ENCODE data around the gene HIVEP1.

DNA sequence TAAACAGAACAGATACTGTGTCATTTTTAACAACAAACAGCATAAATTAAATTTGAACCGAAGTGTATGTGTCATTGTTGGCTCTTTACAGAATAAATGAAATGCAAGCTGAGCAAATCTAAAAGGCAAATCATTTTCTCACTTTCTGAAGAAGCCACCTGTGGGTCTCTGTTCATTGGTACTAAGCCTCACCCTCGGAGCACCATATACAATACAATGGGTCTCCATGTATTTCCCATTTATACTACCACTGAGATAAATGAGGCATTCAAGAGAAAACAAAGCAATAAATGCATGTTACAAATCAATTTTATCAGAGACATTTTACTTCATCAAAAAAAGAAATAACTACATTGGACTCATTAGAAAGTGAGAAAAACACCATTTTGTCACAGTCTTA is 38.9 kb upstream of the HIVEP1 start:
- TF ChIP-seq, protein P1, sequence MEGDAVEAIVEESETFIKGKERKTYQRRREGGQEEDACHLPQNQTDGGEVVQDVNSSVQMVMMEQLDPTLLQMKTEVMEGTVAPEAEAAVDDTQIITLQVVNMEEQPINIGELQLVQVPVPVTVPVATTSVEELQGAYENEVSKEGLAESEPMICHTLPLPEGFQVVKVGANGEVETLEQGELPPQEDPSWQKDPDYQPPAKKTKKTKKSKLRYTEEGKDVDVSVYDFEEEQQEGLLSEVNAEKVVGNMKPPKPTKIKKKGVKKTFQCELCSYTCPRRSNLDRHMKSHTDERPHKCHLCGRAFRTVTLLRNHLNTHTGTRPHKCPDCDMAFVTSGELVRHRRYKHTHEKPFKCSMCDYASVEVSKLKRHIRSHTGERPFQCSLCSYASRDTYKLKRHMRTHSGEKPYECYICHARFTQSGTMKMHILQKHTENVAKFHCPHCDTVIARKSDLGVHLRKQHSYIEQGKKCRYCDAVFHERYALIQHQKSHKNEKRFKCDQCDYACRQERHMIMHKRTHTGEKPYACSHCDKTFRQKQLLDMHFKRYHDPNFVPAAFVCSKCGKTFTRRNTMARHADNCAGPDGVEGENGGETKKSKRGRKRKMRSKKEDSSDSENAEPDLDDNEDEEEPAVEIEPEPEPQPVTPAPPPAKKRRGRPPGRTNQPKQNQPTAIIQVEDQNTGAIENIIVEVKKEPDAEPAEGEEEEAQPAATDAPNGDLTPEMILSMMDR (IDR thresholded peaks at IDR 0.05) = no peak
- no peak for TF ChIP-seq POLR2A (IDR thresholded peaks at IDR 0.05)

Data from right lobe of liver (tissue), 4 donors.